Osteoblast (primary cell): Measurements from ENCODE around the gene RNF168. TPM values are rescaled to one million over a fixed set of nuclear protein-coding genes. Genes with fewer than 3 reads are reported as not detected.
"Not testable (repeated sequence)": the region's sequence is repeated elsewhere in the genome, so short reads cannot be mapped to it uniquely, and the experiment has no call there.

Experiments
- DNase-seq: peaks from one replicate; pipeline ENCODE4 v3.0.0; 2011; ENCODE audit warnings: low spot score, mixed read lengths; ENCODE audit not compliant: insufficient read length; ENCODE audit errors: missing footprints
- H2AFZ ChIP-seq: 2 replicates; pipeline ENCODE4 v1.6.0; 2011; ENCODE audit warnings: mild to moderate bottlenecking, low read length
- H3K27ac ChIP-seq: 2 replicates; pipeline ENCODE4 v1.5.1; 2011; ENCODE audit warnings: mild to moderate bottlenecking, low read depth, low read length, moderate library complexity
- H3K27me3 ChIP-seq: 2 replicates; pipeline ENCODE4 v1.6.0; 2012; ENCODE audit warnings: mild to moderate bottlenecking, control low read depth, inconsistent platforms, low read length, moderate library complexity; ENCODE audit not compliant: insufficient read depth
- H3K36me3 ChIP-seq: 2 replicates; pipeline ENCODE4 v1.5.1; 2011; ENCODE audit warnings: mild to moderate bottlenecking, low read length, control low read depth, moderate library complexity; ENCODE audit not compliant: insufficient read depth
- H3K4me1 ChIP-seq: 2 replicates; pipeline ENCODE4 v1.5.1; 2011; ENCODE audit warnings: mild to moderate bottlenecking, low read length, control low read depth, moderate library complexity; ENCODE audit not compliant: insufficient read depth
- H3K4me2 ChIP-seq: 2 replicates; pipeline ENCODE4 v1.6.0; 2011; ENCODE audit warnings: mild to moderate bottlenecking, low read length; ENCODE audit not compliant: insufficient read depth
- H3K4me3 ChIP-seq: fragments of 200-600 bp; sonication (generic); 3 replicates; pipeline ENCODE4 v1.5.1; 2012; ENCODE audit warnings: mild to moderate bottlenecking, low read length, inconsistent platforms; ENCODE audit not compliant: insufficient read depth
- H3K79me2 ChIP-seq: 2 replicates; pipeline ENCODE4 v1.6.0; 2012; ENCODE audit warnings: mild to moderate bottlenecking, low read length, control low read depth, inconsistent platforms; ENCODE audit not compliant: insufficient read depth
- H3K9me3 ChIP-seq: 2 replicates; pipeline ENCODE4 v1.5.1; 2011; ENCODE audit warnings: low read depth, low read length, control low read depth
- H4K20me1 ChIP-seq: 2 replicates; pipeline ENCODE4 v1.6.0; 2012; ENCODE audit warnings: mild to moderate bottlenecking, low read length, control low read depth; ENCODE audit not compliant: insufficient read depth
- small RNA-seq: library from RNA; depleted of rRNA; stranded (forward); fragments of <200 nt; gene quantifications from one replicate; pipeline ENCODE3, GENCODE V24; 2012
- total RNA-seq: library from RNA; depleted of rRNA; stranded (reverse); fragments of >200 nt; gene quantifications from 2 replicates; pipeline ENCODE4 v1.2.3, GENCODE V29; 2012
- TF ChIP-seq, protein P1 (sequence below): IDR thresholded peaks from 2 replicates; pipeline ENCODE4 v1.5.1; 2011; ENCODE audit warnings: mild to moderate bottlenecking, low read depth, low read length, moderate library complexity; ENCODE audit errors: extremely low read depth

RNF168 gene
- total RNA-seq, 1 donor: 21.7 TPM

- Histone ChIP-seq H3K4me1 (no peaks in the 10 kb centered on the region), H3K27ac (no peak overlapping the region), H3K27me3 (no peaks in the 10 kb centered on the region), H3K79me2 (peaks cover 97% of the 10 kb centered on the region), H3K36me3 (peaks cover 8% of the 10 kb centered on the region), H2AFZ (no peak overlapping the region), H3K9me3 (no peaks in the 10 kb centered on the region), H3K4me3 (no peak overlapping the region), H3K4me2 (no peak overlapping the region), H4K20me1 (peaks cover 71% of the 10 kb centered on the region)
- peak; percentile 39 for DNase-seq
- TF ChIP-seq, protein P1, sequence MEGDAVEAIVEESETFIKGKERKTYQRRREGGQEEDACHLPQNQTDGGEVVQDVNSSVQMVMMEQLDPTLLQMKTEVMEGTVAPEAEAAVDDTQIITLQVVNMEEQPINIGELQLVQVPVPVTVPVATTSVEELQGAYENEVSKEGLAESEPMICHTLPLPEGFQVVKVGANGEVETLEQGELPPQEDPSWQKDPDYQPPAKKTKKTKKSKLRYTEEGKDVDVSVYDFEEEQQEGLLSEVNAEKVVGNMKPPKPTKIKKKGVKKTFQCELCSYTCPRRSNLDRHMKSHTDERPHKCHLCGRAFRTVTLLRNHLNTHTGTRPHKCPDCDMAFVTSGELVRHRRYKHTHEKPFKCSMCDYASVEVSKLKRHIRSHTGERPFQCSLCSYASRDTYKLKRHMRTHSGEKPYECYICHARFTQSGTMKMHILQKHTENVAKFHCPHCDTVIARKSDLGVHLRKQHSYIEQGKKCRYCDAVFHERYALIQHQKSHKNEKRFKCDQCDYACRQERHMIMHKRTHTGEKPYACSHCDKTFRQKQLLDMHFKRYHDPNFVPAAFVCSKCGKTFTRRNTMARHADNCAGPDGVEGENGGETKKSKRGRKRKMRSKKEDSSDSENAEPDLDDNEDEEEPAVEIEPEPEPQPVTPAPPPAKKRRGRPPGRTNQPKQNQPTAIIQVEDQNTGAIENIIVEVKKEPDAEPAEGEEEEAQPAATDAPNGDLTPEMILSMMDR: no peak
These were observed 80.4 kb downstream of the RNF168 start for GRCh38 chr3:196423044-196423781.

DNA sequence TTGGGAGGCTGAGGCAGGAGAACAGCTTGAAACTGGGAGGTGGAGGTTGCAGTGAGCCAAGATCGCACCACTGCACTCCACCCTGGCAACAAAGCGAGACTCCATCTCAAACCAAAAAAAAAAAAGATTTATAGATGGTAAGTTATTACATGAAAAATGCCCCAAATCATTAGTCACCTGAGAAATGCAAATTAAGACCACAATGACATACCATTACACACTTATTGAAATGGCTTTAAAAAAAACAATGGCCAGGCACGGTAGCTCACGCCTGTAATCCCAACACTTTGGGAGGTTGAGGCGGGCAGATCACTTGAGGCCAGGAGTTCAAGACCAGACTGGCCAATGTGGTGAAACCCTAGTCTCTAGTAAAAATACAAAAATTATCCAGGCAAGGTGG lies 81.9 kb downstream of the RNF168 start:
- H4K20me1 ChIP-seq: peaks cover 57% of the 10 kb centered on the region
- H3K36me3 ChIP-seq, H3K9me3 ChIP-seq, DNase-seq, H3K27me3 ChIP-seq, H3K4me3 ChIP-seq, H3K27ac ChIP-seq, H3K4me1 ChIP-seq, H3K4me2 ChIP-seq, H2AFZ ChIP-seq: not testable (repeated sequence)
- peaks cover 96% of the 10 kb centered on the region for H3K79me2 ChIP-seq

GRCh38 chr3:196419386-196419785 lies 84.2 kb downstream of the RNF168 start:
- no peak overlapping the region for H3K27ac ChIP-seq
- H3K36me3 ChIP-seq: no peaks in the 10 kb centered on the region
- H2AFZ ChIP-seq: no peak overlapping the region
- H3K4me3 ChIP-seq: no peak overlapping the region
- H4K20me1 ChIP-seq: peaks cover 60% of the 10 kb centered on the region
- H3K79me2 ChIP-seq: peaks cover 96% of the 10 kb centered on the region
- H3K4me1 ChIP-seq: peaks cover 2% of the 10 kb centered on the region
- no peaks in the 10 kb centered on the region for H3K9me3 ChIP-seq
- H3K4me2 ChIP-seq: no peak overlapping the region
- TF ChIP-seq, protein P1: no peak
- no peaks in the 10 kb centered on the region for H3K27me3 ChIP-seq
- DNase-seq: no peak

Small RNA genes lying within 50 kb of the gene (small RNA-seq; reads per million reads assigned to genes)
- gene AC083822.1 (not detected), gene AC117490.1 (not detected), gene RPS29P3 (not detected)

Other genes starting within 250 kb of the RNF168 start
- 84.6 and 86.1 TPM in 2 replicates for gene PCYT1A, start 216.0 kb downstream of the RNF168 start, total RNA-seq
- gene DYNLT2B, start 185.5 kb downstream of the RNF168 start, total RNA-seq: 10.5 and 10.9 TPM in 2 replicates
- 0.36 and 0.59 TPM in 2 replicates for gene TM4SF19, start 165.4 kb downstream of the RNF168 start, total RNA-seq
- gene UBXN7, start 71.3 kb downstream of the RNF168 start, total RNA-seq: 21.0 and 21.2 TPM in 2 replicates
- not detected in 2 replicates for gene SMCO1, start 11.6 kb upstream of the RNF168 start, total RNA-seq
- 6.8 and 7.2 TPM in 2 replicates for gene WDR53, start 64.8 kb upstream of the RNF168 start, total RNA-seq
- 8.0 TPM in 2 replicates for gene FBXO45, start 64.9 kb upstream of the RNF168 start, total RNA-seq
- 0.72 and 1.2 TPM in 2 replicates for gene NRROS, start 135.9 kb upstream of the RNF168 start, total RNA-seq
- 3.6 and 3.8 TPM in 2 replicates for gene CEP19, start 208.5 kb upstream of the RNF168 start, total RNA-seq
- gene PIGX, start 208.6 kb upstream of the RNF168 start, total RNA-seq: 19.2 and 26.8 TPM in 2 replicates
- gene PAK2, start 236.1 kb upstream of the RNF168 start, total RNA-seq: 36.6 and 37.4 TPM in 2 replicates